HG02840 (cell line): Measurements from ENCODE around the gene CFL1.
"Not testable (repeated sequence)": the region's sequence is repeated elsewhere in the genome, so short reads cannot be mapped to it uniquely, and the experiment has no call there.

ENCODE experiments used
- ATAC-seq: cut with Tn5 transposase; IDR thresholded peaks from one replicate; pipeline ENCODE4 v1.9.1; 2021; ENCODE audit warnings: mild to moderate bottlenecking, moderate library complexity, moderate number of reproducible peaks; ENCODE audit not compliant: unreplicated experiment, low FRiP score

The CFL1 gene

DNA sequence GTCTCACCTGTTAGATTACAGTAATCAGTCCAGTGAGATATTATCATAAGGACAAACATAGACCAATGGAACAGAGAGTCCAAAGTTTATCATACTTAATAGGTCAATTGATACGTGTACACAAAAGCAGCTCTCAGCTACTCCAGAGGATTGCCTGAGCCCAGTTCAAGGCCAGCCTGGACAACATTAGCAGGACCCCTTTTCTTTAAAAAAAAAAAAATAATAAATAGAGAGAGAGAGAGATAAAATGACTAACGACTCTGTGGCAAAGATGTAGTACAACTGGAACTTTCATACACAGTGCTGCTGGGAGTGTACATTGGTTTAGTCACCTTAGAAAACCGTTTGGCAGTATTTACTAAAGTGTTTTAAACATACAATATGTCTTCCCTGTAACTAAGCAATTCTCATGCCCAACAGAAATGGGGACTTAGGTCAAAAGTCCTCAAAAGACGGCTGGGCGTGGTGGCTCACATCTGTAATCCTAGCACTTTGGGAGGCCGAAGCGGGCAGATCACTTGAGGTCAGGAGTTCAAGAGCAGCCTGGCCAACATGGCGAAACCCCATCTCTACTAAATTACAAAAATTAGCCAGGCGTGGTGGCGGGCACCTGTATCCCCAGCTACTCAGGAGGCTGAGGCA is 13.6 kb downstream of the CFL1 start:
- no peak for ATAC-seq

DNA sequence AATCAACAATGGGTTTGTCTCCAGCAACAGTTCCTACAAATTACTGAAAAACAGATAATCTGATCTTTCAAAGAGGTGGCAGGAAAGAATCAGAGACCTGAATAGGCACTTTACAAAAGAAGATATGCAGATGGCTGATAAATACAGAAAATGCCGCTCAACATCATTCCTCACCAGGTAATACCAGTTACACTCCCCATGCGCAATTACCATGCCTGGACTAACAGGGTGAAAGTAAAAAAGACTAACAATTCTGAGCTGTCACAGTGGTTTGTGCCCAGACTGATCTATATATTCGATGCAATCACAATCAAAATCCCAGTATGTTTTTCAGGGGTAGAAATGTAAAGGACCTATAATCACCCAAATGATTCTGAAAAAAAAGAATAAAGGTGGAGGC is 14.2 kb downstream of the CFL1 start:
- no peak for ATAC-seq

DNA sequence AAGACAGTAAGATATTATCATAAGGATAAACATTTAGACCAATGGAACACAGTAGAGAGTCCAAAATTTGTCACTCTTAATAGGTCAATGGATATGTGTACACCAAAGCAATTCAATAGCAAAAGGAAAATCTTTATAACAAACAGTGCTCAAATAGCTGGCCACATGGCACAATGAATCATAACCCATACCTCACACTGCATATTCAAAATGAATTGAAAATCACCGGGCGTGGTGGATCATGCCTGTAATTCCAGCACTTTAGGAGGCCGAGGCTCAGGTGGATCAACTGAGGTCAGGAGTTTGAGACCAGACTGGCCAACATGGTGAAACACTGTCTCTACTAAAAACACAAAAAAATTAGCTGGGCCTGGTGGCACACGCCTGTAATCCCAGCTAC is 15.8 kb downstream of the CFL1 start:
- ATAC-seq, result no peak

DNA sequence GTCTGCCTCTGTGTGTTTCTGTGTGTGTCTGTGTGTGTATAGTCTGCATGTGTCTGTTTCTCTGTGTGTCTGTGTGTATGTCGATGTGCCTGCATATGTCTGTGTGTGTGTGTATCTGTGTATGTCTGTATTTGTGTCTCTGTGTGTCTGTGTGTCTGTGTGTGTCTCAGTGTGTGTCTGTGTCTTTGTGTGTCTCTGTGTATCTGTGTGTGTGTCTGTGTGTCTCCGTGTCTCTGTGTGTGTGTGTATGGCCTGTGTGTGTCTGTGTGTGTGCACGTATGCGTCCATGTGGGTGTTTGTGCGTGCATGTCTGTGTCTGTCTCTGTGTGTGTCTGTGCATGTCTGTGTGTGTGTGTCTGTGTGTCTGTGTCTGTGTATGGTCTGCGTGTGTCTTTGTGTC is 23.8 kb downstream of the CFL1 start:
- no peak for ATAC-seq

- no peak for ATAC-seq
These were observed 24.5 kb downstream of the CFL1 start, which contains the start of gene SNX32 for GRCh38 chr11:65833297-65834030. SNX32 (plus strand) TSS chr11:65833963; CDS start chr11:65834066, 103 bp downstream.

GRCh38 chr11:65832231-65832630 is 25.7 kb downstream of the CFL1 start:
- ATAC-seq, result not testable (repeated sequence)

DNA sequence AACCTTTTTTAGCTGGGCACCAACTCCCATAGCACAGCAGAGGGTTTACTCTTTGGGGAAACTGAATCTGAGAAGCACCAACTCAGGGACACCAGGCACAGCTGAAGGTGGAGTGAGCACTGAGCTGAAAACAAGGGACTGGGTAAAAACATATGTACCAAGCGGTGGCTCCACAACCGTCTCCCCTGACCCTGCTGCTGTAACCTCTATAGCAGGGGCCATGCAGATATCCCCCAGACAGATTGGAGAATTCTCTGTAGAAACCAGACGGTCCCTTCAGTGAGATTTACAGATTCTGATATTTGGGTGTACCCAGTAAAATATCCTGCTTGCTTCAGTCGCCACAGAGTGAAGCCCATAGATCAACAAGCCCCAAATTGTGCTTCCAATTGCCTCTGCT is 28.5 kb downstream of the CFL1 start:
- no peak for ATAC-seq

- no peak for ATAC-seq
These were observed 30.8 kb downstream of the CFL1 start for GRCh38 chr11:65826984-65827735.

- ATAC-seq, result no peak
These were observed 35.0 kb downstream of the CFL1 start for GRCh38 chr11:65822776-65823528.

DNA sequence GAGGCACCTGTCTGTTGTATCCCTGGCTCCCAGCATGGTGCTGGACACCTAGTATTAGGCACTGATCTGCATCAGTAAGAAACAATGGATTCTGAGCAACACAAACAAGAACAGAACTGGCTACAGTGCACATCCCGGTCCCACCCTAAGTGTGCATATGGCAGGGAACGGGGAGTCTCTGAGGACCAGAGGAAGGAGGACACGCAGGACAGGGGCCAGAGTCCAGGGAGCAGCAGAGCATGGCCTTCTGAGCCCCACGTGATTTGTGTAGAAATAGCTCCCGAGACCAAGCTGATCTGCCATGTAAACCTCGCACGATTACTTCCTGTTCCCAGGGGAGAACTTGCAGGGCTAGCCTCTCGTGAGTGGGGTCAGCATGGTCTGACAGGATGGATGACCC is 36.9 kb downstream of the CFL1 start:
- ATAC-seq, result no peak

- peak; percentile 66 for ATAC-seq
These were observed 39.9 kb downstream of the CFL1 start for GRCh38 chr11:65817835-65818680.

DNA sequence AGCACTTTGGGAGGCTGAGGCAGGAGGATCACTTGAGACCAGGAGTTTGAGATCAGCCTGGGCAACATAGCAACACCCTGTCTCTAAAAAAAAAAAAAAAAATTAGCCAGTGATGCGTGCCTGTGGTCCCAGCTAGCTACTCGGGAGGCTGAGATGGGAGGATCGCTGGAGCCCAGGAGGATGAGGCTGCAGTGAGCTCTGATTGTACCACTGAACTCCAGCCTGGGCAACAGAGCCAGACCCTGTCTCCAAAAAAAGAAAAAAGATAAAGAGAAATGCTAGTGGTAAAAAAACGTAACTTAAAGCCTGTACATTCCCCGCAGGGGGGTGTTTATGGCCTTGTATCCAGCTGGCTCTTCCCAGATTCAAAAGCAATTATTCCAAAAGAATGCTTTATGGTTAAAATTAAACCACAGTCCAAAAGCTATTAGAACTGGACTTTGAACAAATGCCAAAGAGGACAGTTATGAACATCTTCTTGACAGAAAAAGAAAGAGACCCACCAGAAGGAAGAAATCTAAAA is 40.6 kb downstream of the CFL1 start:
- ATAC-seq, result no peak

DNA sequence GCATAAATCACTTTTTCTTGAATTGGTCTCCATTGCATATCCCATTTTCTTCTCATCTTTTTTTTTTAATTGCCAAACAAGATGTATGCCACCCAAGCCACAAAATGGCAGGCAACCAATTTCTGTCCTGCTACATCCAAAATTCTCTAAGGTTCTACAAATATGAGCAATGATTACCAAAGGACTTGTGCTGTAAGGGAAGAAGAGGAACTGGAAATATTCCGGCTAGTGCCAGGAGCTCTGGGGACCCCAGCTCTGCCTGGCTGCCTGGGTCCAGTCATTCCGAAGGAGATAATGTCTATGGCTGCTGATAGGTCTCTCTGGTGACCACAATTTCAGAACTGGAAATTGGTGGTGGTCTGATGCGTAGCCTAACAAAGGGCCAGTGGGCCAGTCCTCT is 41.3 kb downstream of the CFL1 start:
- no peak for ATAC-seq

DNA sequence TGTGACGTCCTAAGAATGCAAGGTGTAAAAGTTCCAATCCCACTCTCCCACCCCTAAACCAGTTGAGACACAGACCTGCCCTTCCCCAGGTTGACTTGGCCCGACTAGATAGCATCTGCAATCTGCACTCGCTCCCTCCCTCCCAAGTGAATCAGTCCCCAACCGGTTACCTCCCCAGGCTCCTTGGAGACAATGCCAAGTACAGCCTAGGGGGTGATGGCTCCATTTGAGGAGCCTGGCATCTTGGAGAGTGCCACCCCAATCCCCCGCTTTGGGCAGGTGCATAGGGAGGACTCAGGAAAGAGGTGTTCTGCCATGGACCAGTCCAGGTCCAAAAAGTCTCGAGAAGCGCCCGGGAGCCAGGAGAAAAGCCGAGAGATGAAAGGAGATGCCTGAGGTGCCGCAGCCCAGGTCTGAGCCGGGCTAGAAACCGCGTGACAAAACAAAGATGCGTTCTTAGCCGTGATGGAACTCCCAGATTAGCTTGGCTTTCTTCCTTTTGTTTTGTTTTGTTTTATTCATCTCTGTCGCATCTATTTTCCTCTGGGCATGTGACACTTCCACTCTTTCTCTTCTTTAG is 42.9 kb downstream of the CFL1 start:
- no peak for ATAC-seq

DNA sequence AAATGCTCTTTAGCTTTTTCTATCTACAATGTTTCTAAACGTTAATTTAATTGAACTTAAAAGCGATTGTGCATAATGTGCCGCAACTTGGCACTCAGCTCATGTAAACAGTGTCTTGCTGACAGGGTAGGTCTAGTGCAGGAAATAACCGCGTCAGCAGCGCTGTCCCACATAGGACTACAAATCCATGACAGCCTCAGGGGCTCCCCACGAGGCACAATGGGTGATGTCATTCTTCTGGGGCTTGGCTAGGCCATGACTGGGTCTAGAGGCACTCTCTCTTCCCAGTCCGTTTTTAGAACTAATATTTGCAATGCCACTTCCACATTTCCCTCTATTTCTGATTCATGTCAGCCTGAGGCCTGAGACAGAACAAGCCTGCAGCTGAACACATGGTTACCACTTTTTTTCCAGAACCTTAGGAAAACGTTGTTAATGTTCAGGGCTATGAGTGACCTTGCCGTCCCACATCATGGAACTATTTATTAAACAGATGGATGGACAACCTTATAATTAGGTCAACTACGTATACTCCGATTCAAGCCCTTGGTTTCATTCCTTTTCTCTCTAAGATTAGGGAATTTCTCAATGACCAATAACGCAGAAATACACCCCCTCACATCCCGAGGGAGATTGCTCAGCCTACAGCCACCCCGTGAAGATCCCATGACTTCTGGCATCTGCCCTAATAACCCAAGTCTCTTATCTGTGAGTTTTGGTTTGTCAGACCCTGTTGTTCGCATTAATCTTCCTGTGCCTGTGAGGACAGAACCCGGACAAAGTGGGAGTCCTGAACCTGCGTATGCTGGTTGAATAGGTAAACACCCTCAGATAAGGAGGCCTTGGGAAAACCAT is 43.6 kb downstream of the CFL1 start:
- ATAC-seq, result no peak

DNA sequence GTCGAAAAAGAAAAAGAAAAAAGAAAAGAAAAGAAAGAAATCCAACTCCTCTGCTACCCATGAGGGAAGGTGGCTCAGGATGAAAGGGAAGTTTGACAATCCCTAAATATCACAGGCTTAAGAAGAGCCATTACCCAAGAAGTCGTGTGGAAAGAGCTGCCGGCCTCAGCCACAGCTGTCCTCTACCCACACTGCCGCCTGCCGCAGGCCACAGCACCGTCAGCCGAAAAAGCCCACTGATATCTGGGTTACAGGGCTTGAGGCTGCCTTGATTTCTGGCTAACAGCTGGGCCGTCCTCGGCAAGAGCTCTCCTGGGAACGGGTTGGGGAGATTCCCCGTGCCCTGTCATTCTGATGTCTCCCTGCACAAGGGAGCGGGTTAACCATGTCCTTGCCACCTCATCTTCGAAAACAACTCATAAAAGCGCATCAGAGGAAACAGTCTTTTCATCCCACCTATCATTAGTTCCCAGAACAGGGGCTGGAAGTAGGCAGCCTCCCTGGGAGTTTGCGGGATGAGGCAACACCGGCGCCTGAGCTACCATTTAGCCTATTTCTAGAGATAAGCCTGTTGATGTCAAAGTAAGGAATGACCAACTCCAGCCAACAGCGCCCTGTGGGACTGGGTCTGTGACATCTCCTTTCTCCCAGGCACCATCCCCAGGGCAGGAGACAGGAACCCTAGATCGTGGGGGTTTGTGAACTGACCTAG is 46.1 kb downstream of the CFL1 start:
- no peak for ATAC-seq

DNA sequence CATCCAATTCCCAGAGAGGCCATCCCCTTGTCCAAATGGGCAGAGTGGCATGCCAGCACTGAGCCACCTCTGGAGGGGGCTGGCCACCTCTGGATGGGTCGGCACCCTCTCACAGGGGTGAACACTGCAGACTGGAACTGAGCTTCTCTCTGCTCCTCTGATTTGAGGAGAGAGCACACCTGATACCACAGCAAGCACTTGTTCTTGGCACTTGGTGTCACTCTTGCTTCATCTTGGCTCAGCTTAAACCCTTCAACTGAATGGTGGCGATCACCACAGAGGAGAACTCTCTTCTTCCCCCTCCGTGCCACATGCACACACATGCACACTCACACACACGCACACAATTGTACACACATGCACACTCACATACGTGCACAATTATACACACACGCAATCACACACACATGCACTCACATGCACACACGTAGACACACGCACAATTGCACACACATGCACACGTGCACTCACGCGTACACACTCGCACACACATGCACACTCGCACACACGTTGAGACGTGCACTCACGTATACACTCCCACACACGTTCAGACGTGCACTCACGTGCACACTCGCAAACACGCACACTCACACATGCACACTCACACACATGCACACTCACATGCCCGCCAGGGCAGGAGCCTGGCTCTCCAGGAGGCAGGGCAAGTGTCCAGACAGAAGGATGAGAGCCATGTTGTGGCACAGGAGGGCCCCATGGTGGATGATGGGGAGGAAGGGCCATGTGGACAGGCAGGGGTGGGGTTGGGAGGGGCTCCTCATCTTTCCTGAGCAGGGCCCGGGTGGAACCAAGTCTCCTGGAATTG is 47.7 kb downstream of the CFL1 start:
- ATAC-seq, result no peak
